GM12891 (cell line): ENCODE results near the gene AFF3.

Experiments used
- PAX5 ChIP-seq: IDR thresholded peaks from 2 replicates; pipeline ENCODE4 v1.6.1; 2011; ENCODE audit warnings: low read length, moderate library complexity, mild to moderate bottlenecking; ENCODE audit not compliant: insufficient read depth, severe bottlenecking
- POLR2A ChIP-seq: IDR thresholded peaks from 2 replicates; pipeline ENCODE4 v1.6.1; 2011; ENCODE audit warnings: low read depth, low read length, control low read depth
- POLR2AphosphoS5 ChIP-seq: IDR thresholded peaks from 2 replicates; pipeline ENCODE4 v1.6.1; 2011; ENCODE audit warnings: low read depth, low read length, control low read depth

DNA sequence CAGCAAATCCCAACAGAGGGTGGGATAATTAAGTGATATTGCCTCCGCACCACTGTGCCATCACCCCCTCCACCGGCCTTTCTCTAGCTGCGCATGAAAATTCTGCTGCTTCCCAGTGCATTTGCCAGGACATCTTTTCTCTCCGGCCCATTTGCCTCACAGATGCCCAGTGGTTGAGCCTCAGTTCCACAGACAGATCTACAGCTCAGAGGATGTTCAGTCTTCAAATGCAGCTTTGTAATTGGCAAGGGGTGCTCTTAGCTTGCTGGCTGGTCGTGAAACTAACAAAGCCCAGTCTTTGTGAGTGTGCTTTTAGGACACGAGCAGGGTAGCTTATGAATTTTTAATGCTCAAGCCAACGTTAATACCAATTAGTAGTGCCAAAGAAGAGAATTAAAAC, 399.2 kb downstream of the AFF3 start:
- TF ChIP-seq POLR2A (no peak), POLR2AphosphoS5 (no peak), PAX5 (no peak)
